ENCODE measurements around the gene FARP2.
A peak's percentile ranks its signal among the peaks of the same experiment; 100 is the strongest.
"Not testable (repeated sequence)": the region's sequence is repeated elsewhere in the genome, so short reads cannot be mapped to it uniquely, and the experiment has no call there.

Gene FARP2

GRCh38 chr2:241355983-241356870 is at the start of gene FARP2:
FARP2 (plus strand) TSS chr2:241356285; CDS start chr2:241373108, 16,823 bp downstream.
- DNase-seq, result peak; percentile 96

- no peak for DNase-seq
Observed at GRCh38 chr2:241307055-241307454, 49.0 kb upstream of the FARP2 start.

- DNase-seq, result no peak
Observed at GRCh38 chr2:241308267-241308666, 47.8 kb upstream of the FARP2 start.

- DNase-seq, result no peak
Observed at GRCh38 chr2:241308832-241309500, 47.1 kb upstream of the FARP2 start.

GRCh38 chr2:241309684-241310117 is 46.4 kb upstream of the FARP2 start:
- peak; percentile 67 for DNase-seq

- DNase-seq, result no peak
Observed at GRCh38 chr2:241310917-241311566, 45.0 kb upstream of the FARP2 start.

- DNase-seq, result no peak
Observed at GRCh38 chr2:241312082-241312481, 44.0 kb upstream of the FARP2 start.

GRCh38 chr2:241313543-241314095 is 42.5 kb upstream of the FARP2 start:
- DNase-seq, result no peak

GRCh38 chr2:241314226-241315092 is 41.6 kb upstream of the FARP2 start:
- DNase-seq, result no peak

- DNase-seq, result peak; percentile 100
Observed at GRCh38 chr2:241315093-241315878, 40.8 kb upstream of the FARP2 start, which contains the start of gene HDLBP. HDLBP (minus strand) TSS chr2:241315672; CDS start chr2:241266869, 48,803 bp downstream.

GRCh38 chr2:241315879-241316631 is 40.0 kb upstream of the FARP2 start, which contains the start of gene SEPTIN2:
SEPTIN2 (plus strand) TSS chr2:241315925; CDS start chr2:241324233, 8,308 bp downstream.
- DNase-seq, result peak; percentile 78

GRCh38 chr2:241316825-241317224 is 39.3 kb upstream of the FARP2 start:
- DNase-seq, result no peak

GRCh38 chr2:241317391-241317790 is 38.7 kb upstream of the FARP2 start:
- DNase-seq, result no peak

GRCh38 chr2:241318830-241319229 is 37.3 kb upstream of the FARP2 start:
- DNase-seq, result not testable (repeated sequence)

- no peak for DNase-seq
Observed at GRCh38 chr2:241320394-241320793, 35.7 kb upstream of the FARP2 start.

- no peak for DNase-seq
Observed at GRCh38 chr2:241321033-241321432, 35.1 kb upstream of the FARP2 start.

GRCh38 chr2:241321886-241322285 is 34.2 kb upstream of the FARP2 start:
- DNase-seq, result no peak

- no peak for DNase-seq
Observed at GRCh38 chr2:241323778-241324177, 32.3 kb upstream of the FARP2 start.

- DNase-seq, result no peak
Observed at GRCh38 chr2:241324775-241325174, 31.3 kb upstream of the FARP2 start.

- DNase-seq, result no peak
Observed at GRCh38 chr2:241325257-241325656, 30.8 kb upstream of the FARP2 start.

Measured in activated CD8-positive, alpha-beta memory T cell treated with anti-CD3 and anti-CD28 coated beads, Interleukin-2, amount 50 U/mL, for 4 hours (primary cell).